SK-N-SH treated with all-trans-retinoic acid at 6 μM for 48 hours (cell line): ENCODE data around the gene CXCR5.

Experiments used
- BACH2 ChIP-seq: fragments of 250-450 bp; sonication (Bioruptor Pico); IDR thresholded peaks from 2 replicates; pipeline ENCODE4 v1.9.0; 2021; ENCODE audit warnings: mild to moderate bottlenecking, borderline replicate concordance
- ESRRG ChIP-seq: fragments of 250-450 bp; sonication (Bioruptor Pico); IDR thresholded peaks from 2 replicates; pipeline ENCODE4 v1.6.1; 2021; ENCODE audit warnings: mild to moderate bottlenecking
- PPARA ChIP-seq: fragments of 250-450 bp; sonication (Bioruptor Pico); IDR thresholded peaks from 2 replicates; pipeline ENCODE4 v1.5.0; 2020; ENCODE audit warnings: mild to moderate bottlenecking, borderline replicate concordance
- ZNF8 ChIP-seq: fragments of 450-650 bp; formaldehyde crosslinking; IDR thresholded peaks from 2 replicates; pipeline ENCODE4 v1.5.0; 2020; ENCODE audit warnings: mild to moderate bottlenecking, moderate library complexity
- TF ChIP-seq, protein P1 (sequence below): fragments of 250-450 bp; sonication (Bioruptor Pico); IDR thresholded peaks from 2 replicates; pipeline ENCODE4 v1.8.0; 2020; ENCODE audit warnings: mild to moderate bottlenecking, moderate library complexity, borderline replicate concordance

- TF ChIP-seq BACH2 (no peak), PPARA (CRISPR knock-in tag) (no peak), ZNF8 (CRISPR knock-in tag) (no peak), ESRRG (CRISPR knock-in tag) (no peak)
- TF ChIP-seq, protein P1, sequence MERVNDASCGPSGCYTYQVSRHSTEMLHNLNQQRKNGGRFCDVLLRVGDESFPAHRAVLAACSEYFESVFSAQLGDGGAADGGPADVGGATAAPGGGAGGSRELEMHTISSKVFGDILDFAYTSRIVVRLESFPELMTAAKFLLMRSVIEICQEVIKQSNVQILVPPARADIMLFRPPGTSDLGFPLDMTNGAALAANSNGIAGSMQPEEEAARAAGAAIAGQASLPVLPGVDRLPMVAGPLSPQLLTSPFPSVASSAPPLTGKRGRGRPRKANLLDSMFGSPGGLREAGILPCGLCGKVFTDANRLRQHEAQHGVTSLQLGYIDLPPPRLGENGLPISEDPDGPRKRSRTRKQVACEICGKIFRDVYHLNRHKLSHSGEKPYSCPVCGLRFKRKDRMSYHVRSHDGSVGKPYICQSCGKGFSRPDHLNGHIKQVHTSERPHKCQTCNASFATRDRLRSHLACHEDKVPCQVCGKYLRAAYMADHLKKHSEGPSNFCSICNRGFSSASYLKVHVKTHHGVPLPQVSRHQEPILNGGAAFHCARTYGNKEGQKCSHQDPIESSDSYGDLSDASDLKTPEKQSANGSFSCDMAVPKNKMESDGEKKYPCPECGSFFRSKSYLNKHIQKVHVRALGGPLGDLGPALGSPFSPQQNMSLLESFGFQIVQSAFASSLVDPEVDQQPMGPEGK = no peak
These were observed 3.0 kb downstream of the CXCR5 start for GRCh38 chr11:118886681-118887111.
